Lung (tissue), 16 donors: ENCODE results near the gene IP6K2. TPM values are rescaled to one million over a fixed set of nuclear protein-coding genes. Genes with fewer than 3 reads are reported as not detected.
"Not testable (repeated sequence)": the region's sequence is repeated elsewhere in the genome, so short reads cannot be mapped to it uniquely, and the experiment has no call there.

Experiments
- ATAC-seq: fragments of 200-7000 bp; cut with Tn5 transposase; one replicate; pipeline ENCODE4 v1.9.1; 2020; ENCODE audit warnings: moderate number of reproducible peaks; ENCODE audit not compliant: insufficient read depth, low FRiP score
- DNase-seq, 3 donors: peaks; one replicate each; pipeline ENCODE4 v3.0.0-alpha.2; 2013 to 2017
- H3K27ac ChIP-seq, 2 donors: one replicate each; pipeline ENCODE4 v1.5.1; 2013; ENCODE audit warnings: mild to moderate bottlenecking in 2 of 2, moderate library complexity in 2 of 2, control low read depth in 1 of 2, inconsistent platforms in 1 of 2, low read depth in 1 of 2, low read length in 1 of 2
- H3K27me3 ChIP-seq, 3 donors: one replicate each; pipeline ENCODE4 v1.5.1; 2013; ENCODE audit warnings: low read length in 2 of 3; ENCODE audit not compliant: control insufficient read depth in 3 of 3, insufficient read depth in 3 of 3
- H3K36me3 ChIP-seq, 4 donors: one replicate each; pipeline ENCODE4 v1.5.1; 2013; ENCODE audit warnings: low read length in 4 of 4, mild to moderate bottlenecking in 1 of 4, moderate library complexity in 1 of 4; ENCODE audit not compliant: control insufficient read depth in 4 of 4, insufficient read depth in 4 of 4
- H3K4me1 ChIP-seq, 5 donors: one replicate each; pipeline ENCODE4 v1.5.1; 2013; ENCODE audit warnings: low read length in 5 of 5, mild to moderate bottlenecking in 2 of 5, moderate library complexity in 1 of 5; ENCODE audit not compliant: control insufficient read depth in 5 of 5, insufficient read depth in 5 of 5
- H3K4me3 ChIP-seq: one replicate; pipeline ENCODE4 v1.5.1; 2013; ENCODE audit warnings: mild to moderate bottlenecking, control low read depth, moderate library complexity
- H3K9ac ChIP-seq, 2 donors: one replicate each; pipeline ENCODE4 v1.5.1; 2013; ENCODE audit warnings: low read length in 2 of 2, control low read depth in 1 of 2; ENCODE audit not compliant: insufficient read depth in 1 of 2
- H3K9me3 ChIP-seq, 4 donors: one replicate each; pipeline ENCODE4 v1.5.1; 2013; ENCODE audit warnings: low read length in 3 of 4, mild to moderate bottlenecking in 1 of 4, moderate library complexity in 1 of 4; ENCODE audit not compliant: control insufficient read depth in 4 of 4, insufficient read depth in 3 of 4
- CTCF ChIP-seq: IDR thresholded peaks from 2 replicates; pipeline ENCODE4 v1.5.1; 2012; ENCODE audit warnings: mild to moderate bottlenecking; ENCODE audit errors: control extremely low read depth, extremely low read depth
- WGBS, 2 donors: extraction: QIAGEN DNeasy Blood & Tissue Kit; methylation state at CpG; one replicate each; pipeline ENCODE4 v1.1.7; 2013; 5-methylcytosine and 5-hydroxymethylcytosine counted together
- long read RNA-seq, 5 donors: transcript quantifications; one replicate each; lab custom pipeline, GENCODE V29; 2026
- polyA plus RNA-seq, 2 donors: library from polyadenylated mRNA; stranded (reverse); fragments of 200-250 nt; gene quantifications; one replicate each; pipeline ENCODE4 v1.2.1, GENCODE V29; 2013
- total RNA-seq, 2 donors: library from RNA; depleted of rRNA in 1 of 2; stranded (reverse); fragments of >200 nt in 1 of 2; gene quantifications; one replicate each; pipeline ENCODE4 v1.2.1, GENCODE V29; 2014 to 2021
- donor health status: control.
- donor health status: control.
- donor health status: Bipolar disorder and iron deficiency.
- donor health status: healthy.
- donor health status: DM: yes; HTN: yes; CAD: no.

Gene IP6K2
- total RNA-seq (100 to 1,000 TPM in 1 of 2 donors, 10 to 100 TPM in 1; 54.3 to 128 TPM), polyA plus RNA-seq (10 to 100 TPM; 55.2 to 67.6 TPM)
- long read RNA-seq, donor 1, transcript IP6K2-208 (2 exons, 1,124 nt): major isoform, 12 of 70 reads
- long read RNA-seq, donor 1, transcript IP6K2-221 (2 exons, 1,673 nt): major isoform, 12 of 70 reads
- long read RNA-seq, donor 1, transcript IP6K2-201 (6 exons, 1,775 nt): major isoform, 12 of 70 reads
- long read RNA-seq, donor 1, partial matches to known transcripts: 23 of 70 reads
- long read RNA-seq, donor 1, other reads (novel, unspliced or antisense): 8 of 70 reads
- long read RNA-seq, donor 2, transcript IP6K2-221 (2 exons, 1,673 nt): major isoform, 7 of 18 reads
- long read RNA-seq, donor 2, partial matches to known transcripts: 0 of 18 reads
- long read RNA-seq, donor 2, other reads (novel, unspliced or antisense): 0 of 18 reads
- long read RNA-seq, donor 3, transcript IP6K2-208 (2 exons, 1,124 nt): minor isoform, 12 of 41 reads
- long read RNA-seq, donor 3, transcript IP6K2-201 (6 exons, 1,775 nt): minor isoform, 7 of 41 reads
- long read RNA-seq, donor 3, transcript IP6K2-221 (2 exons, 1,673 nt): major isoform, 14 of 41 reads
- long read RNA-seq, donor 3, partial matches to known transcripts: 0 of 41 reads
- long read RNA-seq, donor 3, other reads (novel, unspliced or antisense): 5 of 41 reads
- long read RNA-seq, donor 4, transcript IP6K2-208 (2 exons, 1,124 nt): minor isoform, 5 of 19 reads
- long read RNA-seq, donor 4, transcript IP6K2-221 (2 exons, 1,673 nt): major isoform, 6 of 19 reads
- long read RNA-seq, donor 4, partial matches to known transcripts: 0 of 19 reads
- long read RNA-seq, donor 4, other reads (novel, unspliced or antisense): 0 of 19 reads
- long read RNA-seq, donor 5, transcript IP6K2-202 (3 exons, 1,185 nt): minor isoform, 7 of 76 reads
- long read RNA-seq, donor 5, transcript IP6K2-208 (2 exons, 1,124 nt): minor isoform, 8 of 76 reads
- long read RNA-seq, donor 5, transcript IP6K2-221 (2 exons, 1,673 nt): major isoform, 16 of 76 reads
- long read RNA-seq, donor 5, transcript IP6K2-201 (6 exons, 1,775 nt): minor isoform, 13 of 76 reads
- long read RNA-seq, donor 5, partial matches to known transcripts: 23 of 76 reads
- long read RNA-seq, donor 5, other reads (novel, unspliced or antisense): 7 of 76 reads

GRCh38 chr3:48716982-48717746, at the start of gene IP6K2:
IP6K2 (minus strand) TSS chr3:48717221; CDS start chr3:48695291, 21,930 bp downstream.
- Histone ChIP-seq H3K4me3 (peak within 1 kb of the TSS; percentile 89), H3K27me3 (no peaks in the 10 kb centered on the region), H3K27ac (peak within 1 kb of the TSS; percentile 88 to 89), H3K9ac (peak within 1 kb of the TSS; percentile 99), H3K9me3 (no peaks in the 10 kb centered on the region), H3K36me3 (peaks cover 0 to 18% (median 4%) of the 10 kb centered on the region in 4 donors), H3K4me1 (peaks cover 5 to 30% (median 10%) of the 10 kb centered on the region in 5 donors)
- ATAC-seq (peak; percentile 99), DNase-seq (peak; percentile 99)
- TF ChIP-seq CTCF: no peak
- 2 to 3% methylated on average over 38 of the region's 38 CpGs for WGBS, 2 donors

GRCh38 chr3:48765376-48765775, 48.4 kb upstream of the IP6K2 start:
- DNase-seq (peak in 1 of 3 donors; percentile 26), ATAC-seq (no peak)
- Histone ChIP-seq H3K9me3 (no peaks in the 10 kb centered on the region), H3K4me3 (no peak overlapping the region), H3K36me3 (peaks cover 0 to 26% (median 9%) of the 10 kb centered on the region in 4 donors), H3K27me3 (no peaks in the 10 kb centered on the region), H3K27ac (no peak overlapping the region), H3K9ac (no peak overlapping the region), H3K4me1 (no peaks in the 10 kb centered on the region)
- 94 to 96% methylated on average over 1 of the region's 1 CpG for WGBS, 2 donors
- no peak for TF ChIP-seq CTCF

- whole genome bisulfite sequencing, 2 donors: 75 to 79% methylated on average over 3 of the region's 3 CpGs
- H3K36me3 ChIP-seq: peaks cover 0 to 24% (median 6%) of the 10 kb centered on the region in 4 donors
- H3K9ac ChIP-seq: no peak overlapping the region
- H3K27ac ChIP-seq: no peak overlapping the region
- DNase-seq (no peak), ATAC-seq (no peak)
- no peak overlapping the region for H3K4me3 ChIP-seq
- TF ChIP-seq CTCF: no peak
- no peaks in the 10 kb centered on the region for H3K9me3 ChIP-seq
- H3K27me3 ChIP-seq: no peaks in the 10 kb centered on the region
- H3K4me1 ChIP-seq: no peaks in the 10 kb centered on the region
Observed at GRCh38 chr3:48762816-48763215, 45.8 kb upstream of the IP6K2 start.

- H3K27ac ChIP-seq, H3K9ac ChIP-seq, H3K27me3 ChIP-seq, ATAC-seq, DNase-seq, H3K4me1 ChIP-seq, H3K4me3 ChIP-seq, H3K9me3 ChIP-seq: not testable (repeated sequence)
- WGBS, 2 donors: 95 to 99% methylated on average over 5 of the region's 5 CpGs
- H3K36me3 ChIP-seq: peaks cover 0 to 22% (median 4%) of the 10 kb centered on the region in 4 donors
Observed at GRCh38 chr3:48759991-48760540, 43.0 kb upstream of the IP6K2 start.

- ATAC-seq, H3K4me1 ChIP-seq, DNase-seq, H3K27ac ChIP-seq, H3K4me3 ChIP-seq, H3K9me3 ChIP-seq, H3K9ac ChIP-seq, H3K27me3 ChIP-seq: not testable (repeated sequence)
- 78 to 93% methylated on average over 6 of the region's 6 CpGs for WGBS, 2 donors
- peaks cover 0 to 18% (median 3%) of the 10 kb centered on the region in 4 donors for H3K36me3 ChIP-seq
Observed at GRCh38 chr3:48759531-48759930, 42.5 kb upstream of the IP6K2 start.
